ENCODE results near the gene TMEM245. TPM values are rescaled to one million over a fixed set of nuclear protein-coding genes. Genes with fewer than 3 reads are reported as not detected.

Gene TMEM245
- total and polyA plus RNA-seq, 2 of the 13 experiments (the other 11 are each of a cell fraction or from before 2014, with no cell fraction given): 53.5 to 55.4 TPM

- no peak for TF ChIP-seq HMGXB3 (CRISPR knock-in tag; IDR thresholded peaks at IDR 0.05; ENCODE audit: borderline replicate concordance)
- no peak for TF ChIP-seq LCORL (IDR thresholded peaks at IDR 0.05)
- no peak for TF ChIP-seq LCORL (CRISPR knock-in tag; IDR thresholded peaks at IDR 0.05)
- no peak for TF ChIP-seq CC2D1A (CRISPR knock-in tag; IDR thresholded peaks at IDR 0.05)
- no peak for TF ChIP-seq ZNF784 (CRISPR knock-in tag; IDR thresholded peaks at IDR 0.05; ENCODE audit: borderline replicate concordance)
- TF ChIP-seq SP2 (CRISPR knock-in tag; IDR thresholded peaks at IDR 0.05): no peak
Observed at GRCh38 chr9:108978205-108978604, 141.5 kb downstream of the TMEM245 start (continued).

- ChIA-PET POLR2A (no interaction called here), CTCF (ENCODE audit: low intra/inter-chr PET ratio, low total read pairs) (no interaction called here)
- Histone ChIP-seq H3K27me3 (ENCODE audit: control insufficient read depth in 1 of 2, insufficient read depth in 2 of 2, low read length in 2 of 2) (no peaks in the 10 kb centered on the region), H3K4me1 (ENCODE audit: insufficient read depth, low read length) (no peaks in the 10 kb centered on the region), H3K79me2 (ENCODE audit: insufficient read depth, low read length) (no peaks in the 10 kb centered on the region), H3K9ac (ENCODE audit: insufficient read depth, low read depth, low read length) (no peak overlapping the region), H3K9me3 (ENCODE audit: low read length) (no peaks in the 10 kb centered on the region), H4K20me1 (ENCODE audit: insufficient read depth, low read length) (no peaks in the 10 kb centered on the region), H3K4me3 (replicated peaks in 1 of 3; ENCODE audit: insufficient read depth in 1 of 3, low read depth in 2 of 3, low read length in 3 of 3) (no peak overlapping the region), H2AFZ (ENCODE audit: low read length) (no peak overlapping the region), H3K36me3 (replicated peaks in 1 of 2; ENCODE audit: control insufficient read depth in 1 of 2, insufficient read depth in 2 of 2, low read length in 2 of 2) (peaks cover 3 to 35% of the 10 kb centered on the region in 2 experiments; a peak in 4 of 5 replicates), H3K4me2 (ENCODE audit: low read depth, low read length) (no peak overlapping the region), H3K27ac (ENCODE audit: extremely low read length, insufficient read depth, low read length) (no peak overlapping the region)
- intact Hi-C loops (cut with micrococcal nuclease; ENCODE audit: unreplicated experiment) (no loop called here), in situ Hi-C loops (cut with HindIII; ENCODE audit: extremely low pct_ligation_motif_present, low pct_unique_long_range_greater_than_20kb) (no loop called here)
- no TSS peak for BruUV-seq (replicated peaks)
- no peak for ATAC-seq
- WGBS (ENCODE audit: low lambda C conversion rate): 90% methylated on average over 5 of the region's 5 CpGs
- TF ChIP-seq ZKSCAN1 (IDR thresholded peaks at IDR 0.05; ENCODE audit: low read length) (no peak), ZNF569 (CRISPR knock-in tag; IDR thresholded peaks at IDR 0.05; ENCODE audit: borderline replicate concordance) (no peak), TOE1 (CRISPR knock-in tag; IDR thresholded peaks at IDR 0.05) (no peak), ZNF557 (CRISPR knock-in tag; IDR thresholded peaks at IDR 0.05) (no peak), THAP11 (CRISPR knock-in tag; IDR thresholded peaks at IDR 0.05) (no peak), ZNF576 (CRISPR knock-in tag; IDR thresholded peaks at IDR 0.05) (no peak), HBP1 (CRISPR knock-in tag; IDR thresholded peaks at IDR 0.05; ENCODE audit: low read depth) (no peak), MXD4 (CRISPR knock-in tag; IDR thresholded peaks at IDR 0.05) (no peak), RAD51 (IDR thresholded peaks at IDR 0.05; ENCODE audit: borderline replicate concordance) (no peak)
- DNase-seq (ENCODE audit: low spot score): no peak
- no peak for FAIRE-seq
Observed at GRCh38 chr9:108973895-108974294, 145.9 kb downstream of the TMEM245 start.

All from HepG2 (cell line).